A673 (cell line): ENCODE data around the gene RASA1.

ENCODE experiments used
- EZH2 ChIP-seq: fragments of 200-600 bp; sonication (generic); IDR thresholded peaks from 2 replicates; pipeline ENCODE4 v1.6.1; 2017; ENCODE audit warnings: borderline replicate concordance, low read depth, mild to moderate bottlenecking, mixed read lengths, antibody characterized with exemption, low read length; ENCODE audit not compliant: poor library complexity, severe bottlenecking
- TF ChIP-seq, protein P1 (sequence below): fragments of 300-800, 200-600 bp; sonication (generic); conservative IDR thresholded peaks from 2 replicates; pipeline ENCODE4 v1.5.1; 2017; ENCODE audit warnings: low read depth, mild to moderate bottlenecking, antibody characterized with exemption, low read length, moderate library complexity, mixed read lengths

DNA sequence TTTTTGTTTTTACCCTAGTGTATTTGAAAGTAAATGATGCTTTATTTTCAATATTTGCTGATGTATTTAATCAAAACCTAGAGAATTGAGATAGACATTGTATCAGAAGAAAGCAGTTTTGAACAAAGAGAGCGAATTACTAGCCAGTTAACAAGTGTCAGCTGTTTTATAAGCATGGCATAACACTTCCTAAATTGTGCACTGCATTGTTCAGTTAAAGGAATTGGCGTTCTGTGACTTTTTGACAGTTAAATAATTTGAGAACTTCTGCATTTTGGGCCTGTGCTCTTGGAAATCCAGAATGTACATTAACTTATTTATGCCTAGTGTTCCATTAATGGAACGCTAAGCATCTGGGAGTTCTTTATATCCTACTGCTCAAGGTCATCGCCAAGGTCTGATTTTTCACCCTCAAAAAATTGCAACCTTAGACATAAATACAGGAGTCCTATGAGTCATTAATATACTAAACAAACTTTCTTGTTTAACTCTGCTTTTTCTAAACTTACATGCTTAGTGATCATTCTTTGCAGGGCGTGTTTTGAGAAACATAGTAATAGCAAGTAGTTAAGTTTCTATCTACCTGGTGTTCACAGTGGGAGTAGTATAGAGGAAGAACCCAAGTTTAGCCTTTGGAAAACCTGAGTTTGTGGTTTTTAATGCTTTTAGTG is 31.1 kb downstream of the RASA1 start:
- TF ChIP-seq, protein P1, sequence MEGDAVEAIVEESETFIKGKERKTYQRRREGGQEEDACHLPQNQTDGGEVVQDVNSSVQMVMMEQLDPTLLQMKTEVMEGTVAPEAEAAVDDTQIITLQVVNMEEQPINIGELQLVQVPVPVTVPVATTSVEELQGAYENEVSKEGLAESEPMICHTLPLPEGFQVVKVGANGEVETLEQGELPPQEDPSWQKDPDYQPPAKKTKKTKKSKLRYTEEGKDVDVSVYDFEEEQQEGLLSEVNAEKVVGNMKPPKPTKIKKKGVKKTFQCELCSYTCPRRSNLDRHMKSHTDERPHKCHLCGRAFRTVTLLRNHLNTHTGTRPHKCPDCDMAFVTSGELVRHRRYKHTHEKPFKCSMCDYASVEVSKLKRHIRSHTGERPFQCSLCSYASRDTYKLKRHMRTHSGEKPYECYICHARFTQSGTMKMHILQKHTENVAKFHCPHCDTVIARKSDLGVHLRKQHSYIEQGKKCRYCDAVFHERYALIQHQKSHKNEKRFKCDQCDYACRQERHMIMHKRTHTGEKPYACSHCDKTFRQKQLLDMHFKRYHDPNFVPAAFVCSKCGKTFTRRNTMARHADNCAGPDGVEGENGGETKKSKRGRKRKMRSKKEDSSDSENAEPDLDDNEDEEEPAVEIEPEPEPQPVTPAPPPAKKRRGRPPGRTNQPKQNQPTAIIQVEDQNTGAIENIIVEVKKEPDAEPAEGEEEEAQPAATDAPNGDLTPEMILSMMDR = no peak
- TF ChIP-seq EZH2 = no peak
